ENCODE results near the gene F10.

DNA sequence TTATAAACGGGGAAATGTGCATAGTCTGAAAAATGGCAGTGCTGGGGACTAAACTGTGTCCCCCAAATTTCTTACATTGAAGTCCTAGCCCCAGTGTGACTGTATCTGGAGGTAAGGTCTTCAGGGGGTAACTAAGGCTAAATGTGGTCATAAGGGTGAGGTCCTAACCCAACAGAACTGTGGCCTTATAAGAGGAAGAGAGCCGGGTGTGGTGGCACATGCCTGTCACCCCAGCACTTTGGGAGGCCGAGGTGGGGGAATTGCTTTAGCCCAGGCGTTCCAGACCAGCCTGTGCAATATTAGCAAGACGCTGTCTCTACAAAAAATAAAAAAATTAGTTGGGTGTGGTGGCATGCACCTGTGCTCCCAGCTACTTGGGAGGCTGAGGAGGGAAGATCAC is 53.7 kb downstream of the F10 start:
- TF ChIP-seq CTCF (IDR thresholded peaks at IDR 0.05) (no peak), POLR2A (IDR thresholded peaks at IDR 0.05) (no peak)
